Large intestine (tissue), 3 donors: ENCODE measurements around the gene SYNGR3. TPM values are rescaled to one million over a fixed set of nuclear protein-coding genes. Genes with fewer than 3 reads are reported as not detected.
A peak's percentile ranks its signal among the peaks of the same experiment; 100 is the strongest.
"Not testable (repeated sequence)": the region's sequence is repeated elsewhere in the genome, so short reads cannot be mapped to it uniquely, and the experiment has no call there.

Source experiments
- DNase-seq, 2 donors: peaks; one replicate each; pipeline versions ENCODE4 v3.0.0 to v3.0.0-alpha.2; 2013
- H3K27ac ChIP-seq: one replicate; pipeline ENCODE4 v1.5.1; 2013; ENCODE audit warnings: low read length
- H3K27me3 ChIP-seq: 2 replicates; pipeline ENCODE4 v1.6.1; 2013; ENCODE audit warnings: low read length; ENCODE audit not compliant: control insufficient read depth, insufficient read depth
- H3K36me3 ChIP-seq: 2 replicates; pipeline ENCODE4 v1.6.1; 2013; ENCODE audit warnings: low read length; ENCODE audit not compliant: control insufficient read depth, insufficient read depth
- H3K4me1 ChIP-seq: one replicate; pipeline ENCODE4 v1.6.1; 2013; ENCODE audit warnings: low read length; ENCODE audit not compliant: control insufficient read depth, insufficient read depth
- H3K4me3 ChIP-seq: one replicate; pipeline ENCODE4 v1.5.1; 2013; ENCODE audit warnings: low read length
- H3K9me3 ChIP-seq: one replicate; pipeline ENCODE4 v1.6.1; 2013; ENCODE audit warnings: mild to moderate bottlenecking, low read depth, low read length, moderate library complexity; ENCODE audit not compliant: control insufficient read depth
- WGBS: methylation state at CpG from one replicate; pipeline ENCODE4 v1.1.5; 2013; ENCODE audit warnings: low lambda C conversion rate; ENCODE audit not compliant: insufficient coverage; 5-methylcytosine and 5-hydroxymethylcytosine counted together
- polyA plus RNA-seq: library from polyadenylated mRNA; unstranded; fragments of 120-200 nt; gene quantifications from one replicate; pipeline ENCODE4 v1.2.1, GENCODE V29; 2013

Gene SYNGR3
- polyA plus RNA-seq, 1 donor = 4.2 TPM

DNA sequence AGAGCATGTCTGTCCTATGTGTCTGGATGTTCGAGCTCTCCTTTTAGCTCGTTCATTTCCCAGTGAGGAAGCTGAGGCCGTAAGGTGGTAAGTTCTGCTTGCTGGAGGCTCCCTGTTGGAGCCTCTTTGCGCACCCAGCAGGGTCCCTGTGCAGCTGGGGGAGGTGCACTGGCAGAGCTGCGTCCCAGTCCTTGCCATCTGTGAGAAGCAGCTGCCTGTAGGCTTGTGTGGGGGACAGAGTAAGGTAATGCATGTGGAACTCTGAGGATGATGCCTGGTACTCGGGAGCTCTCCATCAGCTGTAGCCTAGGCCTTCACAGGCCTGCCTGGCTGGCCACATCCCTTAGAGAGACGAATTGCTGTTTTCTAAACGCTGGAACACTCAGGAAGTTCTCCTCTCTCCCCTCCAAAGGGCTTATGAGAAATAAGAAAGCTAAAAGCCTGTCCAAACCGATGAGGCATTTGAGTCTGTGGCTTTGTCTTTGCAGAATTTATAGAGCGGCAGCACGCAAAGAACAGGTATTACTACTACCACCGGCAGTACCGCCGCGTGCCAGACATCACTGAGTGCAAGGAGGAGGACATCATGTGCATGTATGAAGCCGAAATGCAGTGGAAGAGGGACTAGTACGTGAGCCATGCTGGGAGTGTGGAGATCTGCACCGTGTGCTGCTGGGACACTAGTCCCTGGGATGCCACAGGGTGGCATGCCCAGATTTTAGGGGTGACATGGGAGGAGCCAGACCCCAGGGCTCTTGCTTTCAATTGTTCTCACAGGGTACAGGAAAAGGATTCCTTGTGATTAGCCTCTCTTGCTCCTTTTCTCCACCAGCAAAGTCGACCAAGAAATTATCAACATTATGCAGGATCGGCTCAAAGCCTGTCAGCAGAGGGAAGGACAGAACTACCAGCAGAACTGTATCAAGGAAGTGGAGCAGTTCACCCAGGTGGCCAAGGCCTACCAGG, 28.8 kb upstream of the SYNGR3 start:
- peaks cover 25% of the 10 kb centered on the region for H3K36me3 ChIP-seq
- H3K4me3 ChIP-seq = peak overlapping the region; percentile 100
- no CpG with 5 or more reads among the region's 20 CpGs for WGBS
- no peak for DNase-seq
- peaks cover 3% of the 10 kb centered on the region for H3K9me3 ChIP-seq
- H3K27me3 ChIP-seq = peaks cover 6% of the 10 kb centered on the region
- peaks cover 33% of the 10 kb centered on the region for H3K4me1 ChIP-seq
- no peak overlapping the region for H3K27ac ChIP-seq

- Histone ChIP-seq H3K4me3 (no peak overlapping the region), H3K27me3 (peaks cover 6% of the 10 kb centered on the region), H3K36me3 (peaks cover 25% of the 10 kb centered on the region), H3K9me3 (peaks cover 3% of the 10 kb centered on the region), H3K4me1 (peaks cover 35% of the 10 kb centered on the region), H3K27ac (no peak overlapping the region)
- DNase-seq = no peak
- no CpG with 5 or more reads among the region's 6 CpGs for WGBS
Observed at GRCh38 chr16:1961651-1962067, 28.1 kb upstream of the SYNGR3 start.

- H3K4me3 ChIP-seq = peak overlapping the region; percentile 87
- H3K36me3 ChIP-seq = peaks cover 25% of the 10 kb centered on the region
- H3K4me1 ChIP-seq = peaks cover 35% of the 10 kb centered on the region
- not testable (repeated sequence) for H3K27ac ChIP-seq, DNase-seq, H3K9me3 ChIP-seq, H3K27me3 ChIP-seq
- no CpG with 5 or more reads among the region's 37 CpGs for WGBS
Observed at GRCh38 chr16:1962161-1963153, 27.3 kb upstream of the SYNGR3 start.

DNA sequence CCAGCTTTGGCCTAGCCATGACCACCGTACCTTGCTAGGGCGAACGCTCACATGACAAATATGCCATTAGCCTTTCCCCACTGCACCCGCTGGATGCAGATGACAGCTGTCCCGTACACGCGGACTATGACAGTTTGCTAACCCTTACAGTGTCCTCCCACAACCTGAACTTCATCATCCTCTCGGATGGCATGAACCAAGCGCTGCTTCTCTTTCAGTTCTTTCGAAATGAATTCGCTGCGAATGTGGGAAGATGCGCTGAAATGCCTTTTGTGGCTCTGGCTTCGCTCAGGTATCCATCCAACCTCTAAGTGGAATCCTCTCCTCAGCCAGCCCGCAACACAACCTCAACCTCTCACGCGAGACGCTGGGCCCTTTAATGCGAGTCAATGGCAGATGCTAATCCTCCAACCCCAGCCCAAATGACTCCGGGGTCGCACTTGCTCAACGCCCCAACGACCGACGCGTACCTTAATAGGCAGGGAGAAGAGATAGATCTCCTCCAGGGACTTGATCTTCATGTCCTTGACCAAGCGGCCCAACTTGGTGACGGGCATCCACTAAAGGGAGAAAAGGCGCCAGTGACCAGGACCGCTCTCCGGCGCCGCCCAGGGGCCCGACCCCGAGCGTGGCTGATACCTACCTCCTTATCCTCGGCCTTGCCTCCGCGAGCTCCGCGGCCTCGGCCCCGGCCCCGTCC, 25.8 kb upstream of the SYNGR3 start:
- peaks cover 25% of the 10 kb centered on the region for H3K36me3 ChIP-seq
- DNase-seq = peak in 1 of 2 donors; percentile 43
- peaks cover 2% of the 10 kb centered on the region for H3K27me3 ChIP-seq
- H3K4me1 ChIP-seq = peaks cover 32% of the 10 kb centered on the region
- no peaks in the 10 kb centered on the region for H3K9me3 ChIP-seq
- WGBS = no CpG with 5 or more reads among the region's 44 CpGs
- H3K4me3 ChIP-seq = peak overlapping the region; percentile 87
- peak overlapping the region; percentile 61 for H3K27ac ChIP-seq

GRCh38 chr16:1964506-1965395, 25.0 kb upstream of the SYNGR3 start, which contains the start of gene RPS2:
TSS of gene RPS2 (minus strand) at chr16:1964826. CDS start at chr16:1964625, 201 bp downstream.
- Histone ChIP-seq H3K4me3 (peak within 1 kb of the TSS; percentile 87), H3K4me1 (peaks cover 30% of the 10 kb centered on the region), H3K27me3 (no peaks in the 10 kb centered on the region), H3K9me3 (no peaks in the 10 kb centered on the region), H3K36me3 (peaks cover 25% of the 10 kb centered on the region), H3K27ac (peak within 1 kb of the TSS; percentile 89)
- DNase-seq = peak; percentile 98 to 99
- WGBS = no CpG with 5 or more reads among the region's 97 CpGs

DNA sequence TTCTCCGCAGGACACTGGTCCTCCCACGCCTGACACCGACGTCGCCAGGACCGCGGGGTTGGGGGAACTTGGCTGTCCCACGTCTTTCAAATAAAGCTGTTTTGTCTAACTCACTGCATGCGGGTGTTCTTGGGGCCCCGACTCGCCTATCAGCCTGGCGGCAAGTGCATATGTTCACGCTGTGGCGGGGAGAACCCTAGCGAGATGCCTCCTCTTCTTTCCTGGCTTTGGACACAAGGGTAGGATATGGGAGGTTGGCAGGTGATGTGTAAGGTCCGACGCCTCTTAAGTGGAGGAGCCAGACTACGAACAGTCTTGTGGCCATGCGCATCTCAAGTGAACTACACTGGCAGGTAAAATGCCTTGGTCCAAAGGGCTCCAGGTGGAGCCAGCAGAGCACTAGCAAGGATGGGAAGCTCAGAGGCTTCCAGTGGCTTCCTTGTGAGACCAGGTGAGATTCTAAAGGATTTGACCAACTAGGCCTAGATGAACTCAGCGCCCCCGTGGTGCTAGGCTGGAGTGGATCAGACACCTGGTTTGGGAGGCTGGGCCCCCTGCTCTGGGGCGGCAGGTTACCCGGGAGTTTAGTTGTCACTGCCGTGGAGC, 24.3 kb upstream of the SYNGR3 start:
- WGBS = no CpG with 5 or more reads among the region's 24 CpGs
- peak overlapping the region; percentile 87 for H3K4me3 ChIP-seq
- peak in 1 of 2 donors; percentile 70 for DNase-seq
- H3K9me3 ChIP-seq = no peaks in the 10 kb centered on the region
- H3K4me1 ChIP-seq = peaks cover 26% of the 10 kb centered on the region
- H3K27ac ChIP-seq = peak overlapping the region; percentile 89
- no peaks in the 10 kb centered on the region for H3K27me3 ChIP-seq
- H3K36me3 ChIP-seq = peaks cover 25% of the 10 kb centered on the region

DNA sequence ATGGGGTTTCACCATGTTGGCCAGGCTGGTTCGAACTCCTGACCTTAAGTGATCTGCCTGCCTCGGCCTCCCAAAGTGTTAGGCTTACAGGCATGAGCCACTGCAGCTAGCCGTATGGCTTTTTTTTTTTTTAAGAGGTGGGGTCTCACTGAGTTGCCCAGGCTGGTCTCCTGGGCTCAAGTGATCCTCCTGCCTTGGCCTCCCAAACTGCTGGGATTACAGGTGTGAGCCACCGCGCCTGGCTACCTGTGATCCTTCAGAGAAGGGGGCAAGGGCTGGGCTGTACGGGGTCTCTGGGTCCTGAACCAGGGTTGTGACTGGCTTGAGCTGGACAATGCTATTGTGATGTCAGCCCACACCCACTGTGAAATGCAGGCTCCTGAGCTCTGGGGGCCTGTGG, 23.3 kb upstream of the SYNGR3 start, which contains the start of gene RNF151:
RNF151 (plus strand) TSS at position 397 of the 400 bp plus-strand sequence. CDS start 26 bp downstream, outside the sequence.
- WGBS = no CpG with 5 or more reads among the region's 6 CpGs
- no peak for DNase-seq
- Histone ChIP-seq H3K36me3 (peaks cover 18% of the 10 kb centered on the region), H3K27ac (peak within 1 kb of the TSS; percentile 89), H3K9me3 (no peaks in the 10 kb centered on the region), H3K27me3 (no peaks in the 10 kb centered on the region), H3K4me3 (peak within 1 kb of the TSS; percentile 87), H3K4me1 (peaks cover 22% of the 10 kb centered on the region)

GRCh38 chr16:1968146-1968953, 21.4 kb upstream of the SYNGR3 start:
- WGBS = no CpG with 5 or more reads among the region's 41 CpGs
- H3K36me3 ChIP-seq = no peaks in the 10 kb centered on the region
- H3K4me3 ChIP-seq = no peak overlapping the region
- no peak overlapping the region for H3K27ac ChIP-seq
- H3K27me3 ChIP-seq = no peaks in the 10 kb centered on the region
- no peaks in the 10 kb centered on the region for H3K9me3 ChIP-seq
- H3K4me1 ChIP-seq = peaks cover 19% of the 10 kb centered on the region
- DNase-seq = no peak
